Tibial artery (tissue), 4 donors: ENCODE measurements around the gene CMYA5.
"Not testable (repeated sequence)": the region's sequence is repeated elsewhere in the genome, so short reads cannot be mapped to it uniquely, and the experiment has no call there.

Experiments used
- DNase-seq, 2 donors: peaks; one replicate each; pipeline ENCODE4 v3.0.0-alpha.2; 2019
- H3K27ac ChIP-seq, 2 donors: fragments of 200-600 bp; sonication (generic) in 1 of 2; 1 replicate in 1 of 2; 2 replicates in 1 of 2; pipeline ENCODE4 v1.5.1; 2018 to 2019; ENCODE audit warnings: mild to moderate bottlenecking in 1 of 2
- H3K27me3 ChIP-seq, 2 donors: fragments of 200-600 bp; sonication (generic) in 1 of 2; one replicate each; pipeline versions ENCODE4 v1.5.1 to v1.6.0; 2016 to 2019
- H3K36me3 ChIP-seq, 3 donors: fragments of 200-600 bp; sonication (generic) in 2 of 3; one replicate each; pipeline ENCODE4 v1.5.1; 2016 to 2019; ENCODE audit warnings: mild to moderate bottlenecking in 2 of 3
- H3K4me1 ChIP-seq, 4 donors: fragments of 200-600 bp; sonication (generic) in 2 of 4; 1 replicate in 3 of 4; 2 replicates in 1 of 4; pipeline ENCODE4 v1.5.1; 2016 to 2019
- H3K4me3 ChIP-seq, 2 donors: fragments of 200-600 bp; sonication (generic) in 1 of 2; 1 replicate in 1 of 2; 2 replicates in 1 of 2; pipeline ENCODE4 v1.5.1; 2018 to 2019; ENCODE audit warnings: mild to moderate bottlenecking in 2 of 2
- H3K9me3 ChIP-seq, 3 donors: fragments of 200-600 bp; sonication (generic) in 1 of 3; one replicate each; pipeline ENCODE4 v1.5.1; 2016 to 2019
- intact Hi-C: fragments of 100-400 bp; cut with DNase I; formaldehyde crosslinking; loops from one replicate; pipeline ENCODE4 v1.15.0; 2023; ENCODE audit warnings: low total_unique reads
- TF ChIP-seq, protein P1 (sequence below), 2 experiments: fragments of 200-600 bp in 1 of 2; fragments of 450-650 bp in 1 of 2; IDR thresholded peaks; one replicate each; pipeline ENCODE4 v1.5.1; 2017 to 2019; ENCODE audit warnings: antibody characterized with exemption in 2 of 2, mild to moderate bottlenecking in 1 of 2, moderate library complexity in 1 of 2

The CMYA5 gene

DNA sequence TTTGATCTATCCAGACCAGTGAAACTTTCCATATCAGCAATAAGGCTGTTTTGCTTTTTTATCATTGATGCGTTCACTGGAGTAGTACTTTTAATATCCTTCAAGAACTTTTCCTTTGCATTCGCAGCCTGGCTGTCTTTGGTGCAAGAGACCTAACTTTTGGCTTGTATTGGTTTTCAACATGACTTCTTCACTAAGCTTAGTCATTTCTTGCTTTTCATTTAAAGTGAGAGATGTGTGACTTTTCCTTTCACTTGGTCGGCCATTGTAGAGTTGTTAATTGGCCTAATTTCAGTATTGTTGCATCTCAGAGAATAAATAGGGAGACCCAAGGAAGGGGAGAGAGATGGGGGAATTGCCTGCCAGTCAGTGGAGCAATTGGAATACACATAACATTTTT, 26.4 kb upstream of the CMYA5 start:
- intact Hi-C loops, result no loop called here
- TF ChIP-seq, protein P1, sequence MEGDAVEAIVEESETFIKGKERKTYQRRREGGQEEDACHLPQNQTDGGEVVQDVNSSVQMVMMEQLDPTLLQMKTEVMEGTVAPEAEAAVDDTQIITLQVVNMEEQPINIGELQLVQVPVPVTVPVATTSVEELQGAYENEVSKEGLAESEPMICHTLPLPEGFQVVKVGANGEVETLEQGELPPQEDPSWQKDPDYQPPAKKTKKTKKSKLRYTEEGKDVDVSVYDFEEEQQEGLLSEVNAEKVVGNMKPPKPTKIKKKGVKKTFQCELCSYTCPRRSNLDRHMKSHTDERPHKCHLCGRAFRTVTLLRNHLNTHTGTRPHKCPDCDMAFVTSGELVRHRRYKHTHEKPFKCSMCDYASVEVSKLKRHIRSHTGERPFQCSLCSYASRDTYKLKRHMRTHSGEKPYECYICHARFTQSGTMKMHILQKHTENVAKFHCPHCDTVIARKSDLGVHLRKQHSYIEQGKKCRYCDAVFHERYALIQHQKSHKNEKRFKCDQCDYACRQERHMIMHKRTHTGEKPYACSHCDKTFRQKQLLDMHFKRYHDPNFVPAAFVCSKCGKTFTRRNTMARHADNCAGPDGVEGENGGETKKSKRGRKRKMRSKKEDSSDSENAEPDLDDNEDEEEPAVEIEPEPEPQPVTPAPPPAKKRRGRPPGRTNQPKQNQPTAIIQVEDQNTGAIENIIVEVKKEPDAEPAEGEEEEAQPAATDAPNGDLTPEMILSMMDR (IDR thresholded peaks at IDR 0.05), result no peak
- no peak for DNase-seq
- no peak overlapping the region for H3K4me3 ChIP-seq
- H3K36me3 ChIP-seq, result peaks cover 31 to 53% (median 42%) of the 10 kb centered on the region in 3 donors
- no peaks in the 10 kb centered on the region for H3K9me3 ChIP-seq
- H3K4me1 ChIP-seq, result no peaks in the 10 kb centered on the region
- no peaks in the 10 kb centered on the region for H3K27me3 ChIP-seq
- H3K27ac ChIP-seq, result no peak overlapping the region

DNA sequence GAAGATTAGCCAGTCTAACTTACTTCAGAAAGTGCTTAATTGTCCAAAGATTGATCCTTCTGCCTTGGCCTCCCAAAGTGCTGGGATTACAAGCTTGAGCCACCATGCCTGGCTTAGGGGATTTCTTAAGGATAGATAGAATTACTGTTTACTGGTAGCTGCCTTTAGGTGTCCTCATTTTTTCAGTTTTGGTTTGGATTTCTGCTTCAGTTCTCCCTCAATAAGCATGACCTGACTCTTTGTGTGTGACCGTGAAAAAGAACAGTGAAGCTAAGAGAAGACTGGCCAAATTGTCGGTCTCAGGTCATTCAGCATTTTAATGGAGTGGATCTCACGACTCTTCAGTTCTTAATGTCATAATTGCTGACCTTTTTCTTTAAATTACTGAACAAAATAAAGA, 22.9 kb upstream of the CMYA5 start:
- DNase-seq, result no peak
- no peaks in the 10 kb centered on the region for H3K4me1 ChIP-seq
- no peak overlapping the region for H3K4me3 ChIP-seq
- H3K9me3 ChIP-seq, result no peaks in the 10 kb centered on the region
- H3K27ac ChIP-seq, result no peak overlapping the region
- intact Hi-C loops, result no loop called here
- TF ChIP-seq, protein P1 (IDR thresholded peaks at IDR 0.05), result no peak
- H3K27me3 ChIP-seq, result no peaks in the 10 kb centered on the region
- H3K36me3 ChIP-seq, result peaks cover 35 to 62% (median 51%) of the 10 kb centered on the region in 3 donors

DNA sequence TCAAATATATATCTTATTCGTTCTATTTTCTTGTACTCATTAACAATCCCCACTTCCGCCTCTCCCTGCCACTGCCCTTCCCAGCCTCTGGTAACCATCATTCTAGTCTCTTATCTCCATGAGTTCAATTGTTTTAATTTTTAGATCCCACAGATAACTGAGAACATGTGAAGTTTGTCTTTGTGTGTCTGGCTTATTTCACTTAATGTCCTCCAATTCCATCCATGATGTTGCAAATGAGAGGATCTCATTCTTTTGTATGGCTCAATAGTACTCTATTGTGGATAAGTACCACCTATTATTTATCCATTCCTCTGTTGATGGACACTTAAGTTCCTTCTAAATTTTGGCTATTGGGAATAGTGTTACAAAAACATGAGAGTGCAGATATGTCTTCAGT, 17.2 kb upstream of the CMYA5 start:
- Histone ChIP-seq H3K27ac (no peak overlapping the region), H3K4me3 (no peak overlapping the region), H3K27me3 (no peaks in the 10 kb centered on the region), H3K9me3 (no peaks in the 10 kb centered on the region), H3K4me1 (no peaks in the 10 kb centered on the region), H3K36me3 (peaks cover 39 to 43% (median 39%) of the 10 kb centered on the region in 3 donors)
- TF ChIP-seq, protein P1 (IDR thresholded peaks at IDR 0.05), result no peak
- intact Hi-C loops, result no loop called here
- DNase-seq, result no peak

GRCh38 chr5:79676354-79676753, 13.3 kb upstream of the CMYA5 start:
- H3K27ac ChIP-seq, H3K4me3 ChIP-seq, H3K27me3 ChIP-seq, H3K9me3 ChIP-seq, intact Hi-C loops, DNase-seq, H3K4me1 ChIP-seq: not testable (repeated sequence)
- peaks cover 29 to 48% (median 35%) of the 10 kb centered on the region in 3 donors for H3K36me3 ChIP-seq

DNA sequence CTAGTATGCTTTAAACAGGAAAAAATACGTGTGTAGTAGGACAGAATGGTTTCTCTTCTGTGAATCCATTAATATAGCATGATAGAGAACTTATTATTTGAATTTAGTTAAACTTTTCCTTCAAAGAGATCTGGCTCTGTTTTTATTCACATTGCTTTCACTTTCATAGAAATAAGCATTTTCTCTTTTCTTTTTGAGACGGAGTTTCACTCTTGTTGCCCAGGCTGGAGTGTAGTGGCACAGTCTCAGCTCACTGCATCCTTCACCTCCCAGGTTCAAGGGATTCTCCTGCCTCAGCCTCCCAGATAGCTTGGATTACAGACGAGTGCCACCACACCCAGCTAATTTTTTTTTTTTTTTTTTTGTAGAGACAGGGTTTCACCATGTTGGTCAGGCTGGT, 7.5 kb upstream of the CMYA5 start:
- H3K27ac ChIP-seq, intact Hi-C loops, H3K27me3 ChIP-seq, H3K4me1 ChIP-seq, H3K9me3 ChIP-seq, DNase-seq, H3K4me3 ChIP-seq: not testable (repeated sequence)
- H3K36me3 ChIP-seq, result peaks cover 44 to 69% (median 53%) of the 10 kb centered on the region in 3 donors

- intact Hi-C loops, result no loop called here
- peaks cover 0 to 12% (median 8%) of the 10 kb centered on the region in 4 donors for H3K4me1 ChIP-seq
- peaks cover 42 to 47% (median 43%) of the 10 kb centered on the region in 3 donors for H3K36me3 ChIP-seq
- H3K27ac ChIP-seq, result no peak overlapping the region
- no peaks in the 10 kb centered on the region for H3K27me3 ChIP-seq
- TF ChIP-seq, protein P1 (IDR thresholded peaks at IDR 0.05), result no peak
- H3K4me3 ChIP-seq, result no peak overlapping the region
- DNase-seq, result no peak
- H3K9me3 ChIP-seq, result no peaks in the 10 kb centered on the region
Measured at GRCh38 chr5:79684782-79685181, 4.9 kb upstream of the CMYA5 start.

GRCh38 chr5:79685627-79686026, 4.0 kb upstream of the CMYA5 start:
- intact Hi-C loops, result no loop called here
- Histone ChIP-seq H3K4me1 (peaks cover 0 to 17% (median 10%) of the 10 kb centered on the region in 4 donors), H3K4me3 (no peak overlapping the region), H3K9me3 (no peaks in the 10 kb centered on the region), H3K36me3 (peaks cover 37 to 40% (median 40%) of the 10 kb centered on the region in 3 donors), H3K27me3 (no peaks in the 10 kb centered on the region), H3K27ac (no peak overlapping the region)
- TF ChIP-seq, protein P1 (IDR thresholded peaks at IDR 0.05), result no peak
- DNase-seq, result no peak
